Activated CD4-positive, alpha-beta T cell treated with anti-CD3 and anti-CD28 coated beads for 48 hours (primary cell): ENCODE data around the gene DOHH.
"Not testable (repeated sequence)": the region's sequence is repeated elsewhere in the genome, so short reads cannot be mapped to it uniquely, and the experiment has no call there.

Experiments used
- DNase-seq: peaks from one replicate; pipeline ENCODE4 v3.0.0-alpha.2; 2020

The DOHH gene

GRCh38 chr19:3456925-3457527 lies 43.4 kb downstream of the DOHH start:
- no peak for DNase-seq

DNA sequence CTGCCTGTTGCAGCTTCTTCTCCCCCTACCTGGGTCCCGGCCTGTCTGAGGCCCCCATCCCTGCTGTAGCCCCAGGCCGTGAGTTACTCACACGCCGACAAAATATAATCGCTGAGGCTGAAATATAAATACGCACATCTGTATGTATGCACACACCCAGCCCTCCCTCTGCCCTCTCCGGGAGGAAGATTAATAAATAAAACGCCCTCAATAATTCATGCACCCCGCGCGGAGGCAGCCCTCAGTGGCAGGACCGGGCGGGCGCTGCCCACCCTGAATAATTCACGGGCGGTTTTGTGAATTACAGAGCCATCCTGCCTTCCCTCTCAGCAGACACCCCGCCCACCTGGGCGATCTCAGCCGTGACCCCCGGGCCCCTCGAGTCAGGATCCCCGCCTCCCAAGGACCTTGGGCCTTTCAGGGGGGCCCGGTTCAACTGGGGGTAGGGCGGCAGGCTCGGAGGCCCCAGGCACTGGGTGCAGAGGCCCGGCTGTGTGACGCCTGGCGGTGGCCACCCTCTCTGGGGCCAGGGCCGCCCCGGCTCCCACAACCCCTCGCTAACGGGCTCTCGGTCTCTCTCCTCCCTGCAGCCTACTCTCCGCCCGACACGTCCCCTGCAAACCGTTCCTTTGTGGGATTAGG lies 44.4 kb downstream of the DOHH start:
- no peak for DNase-seq

DNA sequence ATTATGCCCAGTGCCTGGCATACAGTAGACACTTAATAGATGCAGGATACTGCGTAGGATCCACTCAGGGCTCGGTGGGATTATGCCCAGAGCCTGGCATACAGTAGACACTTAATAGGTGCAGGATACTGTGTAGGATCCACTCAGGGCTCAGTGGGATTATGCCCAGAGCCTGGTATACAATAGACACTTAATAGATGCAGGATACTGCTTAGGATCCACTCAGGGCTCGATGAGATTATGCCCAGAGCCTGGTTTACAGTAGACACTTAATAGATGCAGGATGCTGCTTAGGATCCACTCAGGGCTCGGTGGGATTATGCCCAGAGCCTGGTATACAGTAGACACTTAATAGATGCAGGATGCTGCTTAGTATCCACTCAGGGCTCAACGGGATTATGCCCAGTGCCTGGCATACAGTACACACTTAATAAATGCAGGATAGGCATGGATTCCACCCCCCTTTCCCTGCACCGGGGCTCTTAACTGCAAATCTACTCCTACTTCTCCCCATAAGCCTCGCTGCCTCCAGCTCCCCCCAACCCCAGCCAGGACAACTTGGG lies 45.0 kb downstream of the DOHH start:
- DNase-seq: no peak

GRCh38 chr19:3454656-3455392 lies 45.6 kb downstream of the DOHH start:
- no peak for DNase-seq

DNA sequence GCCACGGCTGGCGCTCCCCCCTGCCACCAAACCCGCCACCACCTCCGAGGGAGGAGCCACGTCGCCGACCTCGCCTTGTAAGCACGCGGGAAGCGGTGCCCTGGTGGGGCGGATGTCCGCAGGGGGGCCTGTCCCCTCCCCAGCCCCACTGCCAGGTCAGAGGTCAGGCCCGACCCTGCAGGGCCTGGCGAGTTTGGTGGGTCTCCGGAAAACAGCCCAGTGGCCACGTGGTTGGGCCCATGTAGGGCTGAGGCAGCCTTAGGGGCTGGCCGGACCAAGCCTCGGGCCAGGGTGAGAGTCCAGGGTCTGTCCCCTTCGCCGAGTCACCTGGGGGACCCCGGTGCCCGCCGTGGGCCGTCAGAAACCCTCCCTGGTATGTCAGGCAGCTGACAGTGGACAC lies 46.6 kb downstream of the DOHH start:
- no peak for DNase-seq

- DNase-seq: not testable (repeated sequence)
Observed at GRCh38 chr19:3452942-3453214, 47.6 kb downstream of the DOHH start.

DNA sequence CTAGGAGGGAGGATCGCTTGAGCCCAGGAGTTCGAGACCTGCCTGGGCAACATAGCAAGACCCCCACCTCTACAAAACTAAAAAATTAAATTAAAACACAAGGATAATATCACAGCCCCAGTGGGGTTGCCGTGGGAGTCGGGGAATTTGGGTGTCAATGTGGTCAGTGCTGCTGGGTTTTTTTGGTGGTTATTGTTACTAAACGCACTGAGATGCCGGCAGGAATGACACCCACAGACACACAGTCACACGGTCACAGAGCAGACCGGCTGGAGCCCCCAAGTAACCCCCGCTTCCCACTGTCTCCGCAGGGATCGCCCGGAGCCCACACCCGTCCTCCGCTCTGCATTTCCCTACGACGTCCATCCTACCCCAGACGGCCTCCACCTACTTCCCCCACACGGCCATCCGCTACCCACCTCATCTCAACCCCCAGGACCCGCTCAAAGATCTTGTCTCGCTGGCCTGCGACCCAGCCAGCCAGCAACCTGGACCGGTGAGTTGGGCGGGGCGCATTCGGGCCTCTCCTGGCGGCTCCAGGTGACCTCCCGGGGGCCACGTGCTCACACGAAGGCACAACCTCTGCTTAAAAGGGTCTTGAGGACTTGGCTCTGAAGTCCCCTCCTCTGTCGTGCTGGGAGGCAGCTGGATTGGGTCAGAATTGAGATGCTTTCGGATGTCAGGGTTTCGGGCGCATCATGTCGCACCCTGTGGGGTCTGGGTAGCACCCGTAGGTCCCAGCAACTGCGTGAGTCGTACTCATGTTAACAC lies 48.1 kb downstream of the DOHH start:
- DNase-seq: no peak

DNA sequence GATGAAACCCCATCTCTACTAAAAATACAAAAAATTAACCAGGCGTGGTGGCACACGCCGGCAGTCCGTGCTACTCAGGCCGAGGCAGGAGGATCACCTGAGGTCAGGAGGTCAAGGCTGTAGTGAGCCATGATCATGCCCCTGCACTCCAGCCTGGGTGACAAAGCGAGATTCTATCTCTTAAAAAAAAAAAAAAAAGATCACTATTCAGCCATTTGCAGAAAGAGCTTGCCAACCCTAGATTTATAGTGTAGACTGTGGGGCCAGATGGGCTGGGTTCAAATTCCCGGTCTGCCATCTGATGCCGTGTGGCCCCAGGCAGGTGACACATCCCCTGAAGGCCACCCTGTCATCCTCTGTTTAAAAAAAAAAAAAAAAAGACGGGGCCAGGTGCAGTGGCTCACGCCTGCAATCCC lies 49.0 kb downstream of the DOHH start:
- DNase-seq: no peak

GRCh38 chr19:3450796-3451411 lies 49.6 kb downstream of the DOHH start:
- DNase-seq: no peak

- no peak for DNase-seq
Observed at GRCh38 chr19:3448616-3449334, 51.7 kb downstream of the DOHH start.

DNA sequence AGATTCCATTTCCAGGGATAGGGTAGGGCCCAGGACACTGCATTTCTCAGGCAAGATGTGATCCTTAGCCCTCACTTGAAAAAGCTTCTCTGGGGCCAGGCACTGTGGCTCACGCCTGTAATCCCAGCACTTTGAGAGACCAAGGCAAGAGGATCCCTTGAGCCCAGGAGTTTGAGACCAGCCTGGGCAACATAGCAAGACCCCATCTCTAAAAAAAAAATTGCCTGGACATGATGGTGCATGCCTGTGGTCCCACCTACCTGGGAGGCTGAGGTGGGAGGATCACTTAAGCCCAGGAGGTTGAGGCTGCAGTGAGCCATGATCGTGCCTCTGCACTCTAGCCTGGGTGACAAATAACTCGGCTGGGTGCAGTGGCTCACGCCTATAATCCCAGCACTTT lies 53.8 kb downstream of the DOHH start:
- DNase-seq: not testable (repeated sequence)

GRCh38 chr19:3444695-3445234 lies 55.7 kb downstream of the DOHH start:
- DNase-seq: no peak

DNA sequence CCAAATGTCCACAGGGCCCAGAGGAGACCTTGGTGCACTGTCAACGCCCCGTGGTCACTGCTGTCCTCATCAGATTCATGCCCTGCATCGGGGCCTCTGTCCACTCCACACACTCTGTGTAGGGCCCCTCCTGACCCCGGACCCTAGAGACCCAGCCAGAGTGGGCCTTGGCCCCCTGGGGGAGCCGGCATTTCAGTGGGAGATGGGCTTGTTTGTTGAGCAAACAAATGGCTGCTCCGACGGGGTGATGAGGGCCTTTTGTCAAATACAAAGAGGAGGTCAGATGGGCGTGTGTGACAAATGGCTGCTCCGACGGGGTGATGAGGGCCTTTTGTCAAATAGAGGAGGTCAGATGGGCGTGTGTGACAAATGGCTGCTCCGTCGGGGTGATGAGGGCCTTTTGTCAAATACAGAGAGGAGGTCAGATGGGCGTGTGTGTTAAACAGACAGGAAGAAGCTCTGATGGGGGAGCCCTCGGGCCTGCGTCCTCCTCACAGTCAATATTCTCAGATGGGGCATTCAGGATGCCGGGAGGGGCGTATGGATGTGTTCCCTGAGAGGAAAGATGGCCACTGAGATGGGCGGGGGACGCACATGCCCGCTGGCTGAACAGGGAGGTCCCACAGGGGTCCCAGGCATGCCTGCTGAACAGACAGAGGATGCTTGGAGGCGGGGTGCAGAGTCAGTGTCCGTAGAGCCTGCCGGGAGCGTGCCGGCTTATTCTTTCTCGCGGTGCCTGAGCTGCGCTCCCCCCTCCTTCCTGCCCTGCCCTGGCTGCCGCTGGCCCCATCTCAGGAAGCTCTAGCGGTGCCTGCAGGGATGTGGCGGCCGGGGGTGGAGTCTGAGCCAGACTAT lies 56.4 kb downstream of the DOHH start:
- DNase-seq: no peak

DNA sequence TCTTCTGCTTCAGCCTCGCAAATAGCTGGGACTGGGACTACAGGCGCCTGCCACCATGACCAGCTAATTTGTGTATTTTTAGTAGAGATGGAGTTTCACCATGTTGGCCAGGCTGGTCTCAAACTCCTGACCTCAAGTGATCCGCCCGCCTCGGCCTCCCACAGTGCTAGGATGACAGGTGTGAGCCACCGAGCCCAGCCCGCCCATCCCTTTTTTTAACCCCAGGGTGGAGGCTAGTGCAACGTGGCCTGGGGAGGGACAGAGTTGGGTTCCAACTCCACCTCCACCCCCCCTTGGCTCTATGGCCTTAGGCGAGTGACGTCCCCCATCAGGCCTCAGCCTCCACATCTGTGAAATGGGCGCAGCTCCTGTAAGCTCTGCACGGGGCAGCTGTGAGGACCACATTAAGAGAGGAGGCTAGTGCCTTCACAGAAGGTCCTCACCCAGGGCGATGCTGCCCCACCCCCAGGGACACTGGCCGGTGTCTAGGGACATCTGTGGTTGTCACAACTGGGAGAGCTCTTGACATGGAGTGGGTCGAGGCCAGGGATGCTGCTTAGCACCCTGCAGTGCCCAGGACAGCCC lies 57.9 kb downstream of the DOHH start:
- DNase-seq: no peak

DNA sequence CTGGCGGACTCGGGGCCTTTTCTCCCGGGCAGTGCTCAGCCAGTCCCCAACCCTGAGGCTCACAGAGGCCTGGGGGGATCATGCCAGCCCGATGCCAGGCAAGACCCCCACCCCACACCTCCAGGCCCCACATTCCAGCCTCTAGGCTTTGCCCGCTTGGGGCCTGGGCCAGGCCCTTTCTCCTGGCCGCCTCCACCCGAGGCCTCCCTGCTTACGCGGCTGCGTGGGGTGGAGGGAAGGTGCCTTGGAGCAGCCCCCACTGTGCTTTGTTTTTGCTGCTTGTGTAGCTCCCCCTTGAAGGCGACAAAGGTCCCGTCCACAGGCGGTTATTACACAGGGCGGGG lies 58.5 kb downstream of the DOHH start:
- no peak for DNase-seq

DNA sequence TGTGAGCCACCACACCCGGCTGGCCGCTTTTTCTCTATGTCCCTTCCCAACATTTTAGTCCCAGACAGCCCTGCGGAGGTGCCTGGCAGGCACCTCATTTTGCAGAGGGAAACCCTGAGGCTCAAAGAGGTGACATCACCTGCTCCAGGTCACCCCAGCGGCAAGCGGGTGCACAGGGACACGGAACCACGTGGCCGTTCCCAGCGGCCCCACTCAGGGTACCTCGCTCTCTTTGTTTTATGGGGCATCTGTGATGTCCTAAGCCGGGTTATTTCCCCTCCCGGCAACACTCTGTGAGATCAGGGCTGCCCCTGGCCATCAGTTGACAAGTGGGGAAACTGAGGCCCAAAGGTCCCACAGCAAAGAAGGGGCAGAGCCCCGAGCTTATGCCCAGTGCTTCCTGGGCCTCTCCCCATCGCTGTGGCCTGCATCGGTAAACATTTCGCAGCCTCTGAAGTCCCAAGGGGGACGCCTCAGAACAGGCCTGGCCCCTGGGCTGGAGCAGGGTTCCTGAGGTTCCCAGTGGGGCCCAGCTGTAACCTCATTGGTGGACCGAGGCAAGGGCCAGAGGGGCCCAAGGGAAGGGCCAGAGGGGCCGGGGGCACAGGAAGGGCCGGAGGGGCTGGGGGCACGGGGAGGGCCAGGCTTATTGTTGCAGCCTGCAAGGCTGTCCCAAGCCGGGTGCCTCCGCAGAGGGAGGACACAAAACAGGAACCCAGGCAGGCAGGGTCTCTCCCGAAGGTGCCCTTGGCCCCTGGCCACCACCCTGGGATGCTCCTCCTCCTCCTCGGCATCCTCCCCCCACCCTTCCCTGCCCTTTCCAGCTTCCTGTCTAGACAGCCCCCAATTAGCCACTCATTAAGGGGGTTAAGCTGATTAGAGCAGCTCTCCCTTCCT lies 59.1 kb downstream of the DOHH start:
- DNase-seq: no peak
